SU-DHL-6 (cell line): ENCODE results near the gene NIN.
"Not testable (repeated sequence)": the region's sequence is repeated elsewhere in the genome, so short reads cannot be mapped to it uniquely, and the experiment has no call there.

Source experiments
- H2AFZ ChIP-seq: fragments of 200-600 bp; sonication (generic); 2 replicates; pipeline ENCODE4 v1.6.1; 2014; ENCODE audit warnings: low read depth, mild to moderate bottlenecking, moderate library complexity, mixed read lengths, antibody characterized with exemption, low read length; ENCODE audit not compliant: severe bottlenecking
- H3F3A ChIP-seq: fragments of 200-600 bp; shearing (Covaris generic); 2 replicates; pipeline ENCODE4 v1.6.0; 2016; ENCODE audit warnings: antibody characterized with exemption, mild to moderate bottlenecking; ENCODE audit not compliant: insufficient read depth
- H3K27ac ChIP-seq: fragments of 200-600 bp; sonication (generic); 2 replicates; pipeline ENCODE4 v1.5.1; 2016; ENCODE audit warnings: low read depth, mild to moderate bottlenecking, low read length, moderate library complexity, mixed read lengths
- H3K27me3 ChIP-seq: fragments of 200-600 bp; sonication (generic), shearing (Covaris generic); 2 replicates; pipeline ENCODE4 v1.6.0; 2014; ENCODE audit warnings: mild to moderate bottlenecking, low read length
- H3K36me3 ChIP-seq: fragments of 200-600 bp; sonication (generic); 2 replicates; pipeline ENCODE4 v1.6.1; 2014; ENCODE audit warnings: mild to moderate bottlenecking, low read length, mixed read lengths
- H3K4me2 ChIP-seq: fragments of 300-600, 200-600 bp; shearing (Covaris generic), sonication (generic); 2 replicates; pipeline ENCODE4 v1.6.0; 2014; ENCODE audit warnings: low read length, low read depth, mild to moderate bottlenecking; ENCODE audit not compliant: poor library complexity, severe bottlenecking
- H3K4me3 ChIP-seq: fragments of 200-600 bp; sonication (generic); 2 replicates; pipeline ENCODE4 v1.5.1; 2014; ENCODE audit warnings: antibody characterized with exemption, low read length, mild to moderate bottlenecking, mixed read lengths; ENCODE audit not compliant: insufficient read depth, poor library complexity, severe bottlenecking
- H3K79me2 ChIP-seq: fragments of 200-600 bp; sonication (generic); 2 replicates; pipeline ENCODE4 v1.6.1; 2014; ENCODE audit warnings: mild to moderate bottlenecking, low read length, moderate library complexity; ENCODE audit not compliant: insufficient read depth
- H3K9ac ChIP-seq: fragments of 200-600 bp; sonication (generic); 2 replicates; pipeline ENCODE4 v1.7.0; 2014; ENCODE audit warnings: mild to moderate bottlenecking, low read length
- H3K9me2 ChIP-seq: fragments of 200-600 bp; sonication (generic); replicated peaks from 2 replicates; pipeline ENCODE4 v1.6.1; 2014; ENCODE audit warnings: low read length; ENCODE audit not compliant: insufficient read depth
- H3K9me3 ChIP-seq: fragments of 200-600 bp; sonication (generic); 2 replicates; pipeline ENCODE4 v1.6.1; 2014; ENCODE audit warnings: low read length, mixed read lengths; ENCODE audit not compliant: insufficient read depth
- H4K20me1 ChIP-seq: fragments of 200-600 bp; sonication (generic); 2 replicates; pipeline ENCODE4 v1.6.1; 2014; ENCODE audit warnings: low read depth, mild to moderate bottlenecking, antibody characterized with exemption, low read length, moderate library complexity, mixed read lengths
- CTCF ChIP-seq: fragments of 200-600 bp; sonication (generic); IDR thresholded peaks from one replicate; pipeline ENCODE4 v1.5.1; 2017; ENCODE audit warnings: antibody characterized with exemption, mild to moderate bottlenecking, low read length, moderate library complexity; ENCODE audit not compliant: insufficient read depth, poor library complexity, severe bottlenecking
- EZH2phosphoT487 ChIP-seq: fragments of 200-600 bp; sonication (generic), shearing (Covaris generic); conservative IDR thresholded peaks from 2 replicates; pipeline ENCODE4 v1.6.1; 2018; ENCODE audit warnings: mild to moderate bottlenecking, antibody characterized with exemption, low read length, moderate library complexity, mixed read lengths

Gene NIN

GRCh38 chr14:50697659-50698290 is 133.2 kb downstream of the NIN start:
- no peak overlapping the region for H3K4me2 ChIP-seq
- peaks cover 11% of the 10 kb centered on the region; the same call in 1 of the 2 replicates for H3K9me3 ChIP-seq
- H3K79me2 ChIP-seq, result no peaks in the 10 kb centered on the region
- no peaks in the 10 kb centered on the region for H3K27me3 ChIP-seq
- H3K9me2 ChIP-seq, result no peaks in the 10 kb centered on the region
- H3F3A ChIP-seq, result no peaks in the 10 kb centered on the region
- no peaks in the 10 kb centered on the region for H3K36me3 ChIP-seq
- no peak overlapping the region for H2AFZ ChIP-seq
- H3K9ac ChIP-seq, result no peak overlapping the region
- no peaks in the 10 kb centered on the region for H4K20me1 ChIP-seq
- H3K4me3 ChIP-seq, result no peak overlapping the region
- no peak overlapping the region for H3K27ac ChIP-seq
- TF ChIP-seq EZH2phosphoT487, result no peak

- H3F3A ChIP-seq, H3K4me2 ChIP-seq, H3K9me2 ChIP-seq, H3K9ac ChIP-seq, H3K36me3 ChIP-seq, H3K27ac ChIP-seq, H2AFZ ChIP-seq, H3K27me3 ChIP-seq, H4K20me1 ChIP-seq, H3K4me3 ChIP-seq, H3K79me2 ChIP-seq: not testable (repeated sequence)
- peaks cover 11% of the 10 kb centered on the region; the same call in 1 of the 2 replicates for H3K9me3 ChIP-seq
Measured at GRCh38 chr14:50694260-50694659, 136.7 kb downstream of the NIN start.

GRCh38 chr14:50688875-50689274 is 142.1 kb downstream of the NIN start:
- H3K27me3 ChIP-seq, result no peaks in the 10 kb centered on the region
- no peaks in the 10 kb centered on the region for H4K20me1 ChIP-seq
- no peaks in the 10 kb centered on the region for H3F3A ChIP-seq
- H3K9me3 ChIP-seq, result no peaks in the 10 kb centered on the region
- no peaks in the 10 kb centered on the region for H3K36me3 ChIP-seq
- no peak overlapping the region for H3K4me3 ChIP-seq
- no peak overlapping the region for H2AFZ ChIP-seq
- H3K27ac ChIP-seq, result no peak overlapping the region
- no peaks in the 10 kb centered on the region for H3K9me2 ChIP-seq
- no peak overlapping the region for H3K9ac ChIP-seq
- no peaks in the 10 kb centered on the region for H3K79me2 ChIP-seq
- TF ChIP-seq EZH2phosphoT487, result no peak
- TF ChIP-seq CTCF, result no peak
- H3K4me2 ChIP-seq, result no peak overlapping the region

- Histone ChIP-seq H3K36me3 (no peaks in the 10 kb centered on the region), H3K4me2 (no peak overlapping the region), H3K9ac (no peak overlapping the region), H3K4me3 (no peak overlapping the region), H3K27me3 (no peaks in the 10 kb centered on the region), H2AFZ (no peak overlapping the region), H4K20me1 (no peaks in the 10 kb centered on the region), H3K79me2 (no peaks in the 10 kb centered on the region), H3K9me3 (no peaks in the 10 kb centered on the region), H3K9me2 (no peaks in the 10 kb centered on the region), H3K27ac (no peak overlapping the region), H3F3A (no peaks in the 10 kb centered on the region)
- no peak for TF ChIP-seq EZH2phosphoT487
- TF ChIP-seq CTCF, result no peak
Measured at GRCh38 chr14:50679674-50680073, 151.3 kb downstream of the NIN start.
